H1 (cell line): Measurements from ENCODE around the gene NSF. TPM values are rescaled to one million over a fixed set of nuclear protein-coding genes. Genes with fewer than 3 reads are reported as not detected.

Experiments used
- CHD1 ChIP-seq: IDR thresholded peaks from 2 replicates; pipeline ENCODE4 v1.6.1; 2012; ENCODE audit warnings: low read depth, low read length, improper control_type of control experiment
- GABPA ChIP-seq: IDR thresholded peaks from 2 replicates; pipeline ENCODE4 v1.6.1; 2011; ENCODE audit warnings: mild to moderate bottlenecking, low read length, moderate library complexity, borderline replicate concordance; ENCODE audit not compliant: insufficient read depth
- JUND ChIP-seq: IDR thresholded peaks from 2 replicates; pipeline ENCODE4 v1.6.1; 2011; ENCODE audit warnings: mild to moderate bottlenecking, improper control_type of control experiment, low read length
- POLR2A ChIP-seq, 2 experiments: IDR thresholded peaks; 1 replicate in 1 of 2; 2 replicates in 1 of 2; pipeline ENCODE4 v1.6.1; 2011; ENCODE audit warnings: low read depth in 2 of 2, low read length in 2 of 2, mild to moderate bottlenecking in 2 of 2; ENCODE audit errors: control extremely low read depth in 1 of 2
- RBBP5 ChIP-seq: IDR thresholded peaks from 2 replicates; pipeline ENCODE4 v1.7.1; 2012; ENCODE audit warnings: low read depth, mild to moderate bottlenecking, inconsistent platforms, low read length, moderate library complexity, borderline replicate concordance
- polyA plus RNA-seq, 7 experiments: library from polyadenylated mRNA; depleted of rRNA in 3 of 7; stranded (reverse) in 5 of 7; unstranded in 2 of 7; fragments of >200 nt in 5 of 7; fragments of 200-250 nt in 2 of 7; gene quantifications; 1 replicate in 5 of 7; 2 replicates in 1 of 7; 4 replicates in 1 of 7; pipeline versions ENCODE4 v1.2.1 to v1.2.3, GENCODE V29; 2011 to 2013; ENCODE audit warnings: missing spikeins in 2 of 7, mixed read lengths in 2 of 7
- total RNA-seq: library from RNA; stranded (reverse); fragmentation: NEBNext Ultra II Directional; extraction: Animal tissue kit (Norgen Biotek cat#: 25700); gene quantifications from 2 replicates; pipeline ENCODE4 v1.2.1, GENCODE V29; 2021

NSF gene
- total and polyA plus RNA-seq, 2 of the 8 experiments (the other 6 are each of a cell fraction or from before 2014, with no cell fraction given), result 13.0 to 27.7 TPM

DNA sequence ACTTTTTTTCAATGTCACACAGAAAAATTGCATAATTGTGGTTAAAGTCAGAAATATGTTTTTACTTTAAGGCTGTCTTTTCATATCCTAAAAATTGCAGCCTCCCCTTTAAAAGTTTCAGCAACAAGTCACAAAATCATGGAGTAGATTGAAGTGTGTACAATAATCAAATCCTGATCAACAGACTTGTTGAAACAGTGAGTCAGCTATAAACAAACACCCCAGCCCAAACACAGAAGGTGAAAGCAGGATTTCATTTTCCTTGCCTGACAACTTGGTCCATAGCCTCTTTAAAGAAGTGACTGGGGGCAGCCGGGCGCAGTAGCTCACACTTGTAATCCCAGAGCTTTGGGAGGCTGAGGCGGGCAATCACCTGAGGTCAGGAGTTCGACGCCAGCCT, 168.1 kb downstream of the NSF start (continued):
- no peak for TF ChIP-seq CHD1
- TF ChIP-seq JUND, result no peak
- TF ChIP-seq POLR2A (IDR thresholded peaks at IDR 0.05; ENCODE audit: control extremely low read depth in 1 of 2, low read depth in 2 of 2, low read length in 2 of 2), result no peak
- TF ChIP-seq RBBP5, result no peak
- TF ChIP-seq GABPA, result no peak
